GM12878 (cell line): ENCODE measurements around the gene PIF1. TPM values are rescaled to one million over a fixed set of nuclear protein-coding genes. Genes with fewer than 3 reads are reported as not detected.

ENCODE experiments used
- ATAC-seq: fragments of 200-7000 bp; cut with Tn5 transposase; 3 replicates; pipeline ENCODE4 v1.9.1; 2020; ENCODE audit warnings: mild to moderate bottlenecking, moderate library complexity
- BruUV-seq: library from RNA; stranded (reverse); fragments of 400-500 nt; replicated peaks from 2 replicates; lab custom pipeline; 2021; lab: Mats Ljungman, UMichigan
- CTCF ChIA-PET: fragments of 300-600 bp; sonication (Branson Sonifier 250); formaldehyde crosslinking; extraction: SDS; loops from one replicate; lab custom pipeline; 2021; ENCODE audit warnings: inconsistent platforms; lab: Yijun Ruan, JAX
- POLR2A ChIA-PET: fragments of 350-600 bp; formaldehyde crosslinking; extraction: SDS; loops from one replicate; lab custom pipeline; 2021; ENCODE audit warnings: inconsistent platforms; lab: Charles Lee
- RAD21 ChIA-PET: fragments of 300-600 bp; sonication (Branson Sonifier 250); formaldehyde crosslinking; loops from one replicate; lab custom pipeline; 2023; ENCODE audit warnings: antibody characterized with exemption; ENCODE audit not compliant: unreplicated experiment; lab: Charles Lee
- SMC1A ChIA-PET: fragments of 300-600 bp; sonication (Branson Sonifier 250); formaldehyde crosslinking; loops from one replicate; lab custom pipeline; 2023; ENCODE audit not compliant: unreplicated experiment, uncharacterized antibody; lab: Charles Lee
- DNase-seq: peaks from one replicate; pipeline ENCODE4 v3.0.0-alpha.2; 2011; ENCODE audit warnings: low read depth, low spot score
- FAIRE-seq: peaks from 3 replicates; lab custom pipeline; 2011; peaks lifted over from hg19 to GRCh38; lab: Jason Lieb, UNC
- H2AFZ ChIP-seq: 2 replicates; pipeline ENCODE4 v1.6.0; 2011; ENCODE audit warnings: low read depth, low read length, control low read depth; ENCODE audit not compliant: control insufficient read depth
- H3K27ac ChIP-seq: 2 replicates; pipeline ENCODE4 v1.5.1; 2011; ENCODE audit warnings: control low read depth; ENCODE audit not compliant: control insufficient read depth, insufficient read depth
- H3K27me3 ChIP-seq, 2 experiments: replicated peaks in 1 of 2; 2 replicates each; pipeline versions ENCODE4 v1.6.0 to v1.6.1; 2011; ENCODE audit warnings: low read length in 1 of 2; ENCODE audit not compliant: control insufficient read depth in 2 of 2, insufficient read depth in 2 of 2
- H3K36me3 ChIP-seq, 2 experiments: 2 replicates each; pipeline ENCODE4 v1.5.1; 2011; ENCODE audit warnings: low read length in 1 of 2; ENCODE audit not compliant: control insufficient read depth in 2 of 2, insufficient read depth in 2 of 2
- H3K4me1 ChIP-seq: 2 replicates; pipeline ENCODE4 v1.6.1; 2011; ENCODE audit warnings: mild to moderate bottlenecking, low read length, moderate library complexity, mixed read lengths; ENCODE audit not compliant: control insufficient read depth, insufficient read depth
- H3K4me2 ChIP-seq: 2 replicates; pipeline ENCODE4 v1.6.0; 2011; ENCODE audit warnings: control low read depth; ENCODE audit not compliant: control insufficient read depth, insufficient read depth
- H3K4me3 ChIP-seq: fragments of 200-600 bp; sonication (generic); 2 replicates; pipeline ENCODE4 v1.5.1; 2016
- H3K79me2 ChIP-seq: 2 replicates; pipeline ENCODE4 v1.6.0; 2011; ENCODE audit warnings: low read length; ENCODE audit not compliant: control insufficient read depth, insufficient read depth
- H3K9ac ChIP-seq: 2 replicates; pipeline ENCODE4 v1.8.0; 2011; ENCODE audit warnings: low read length, control low read depth, mixed read lengths; ENCODE audit not compliant: control insufficient read depth, insufficient read depth
- H3K9me3 ChIP-seq: replicated peaks from 3 replicates; pipeline ENCODE4 v1.5.1; 2011; ENCODE audit warnings: mild to moderate bottlenecking, low read length; ENCODE audit not compliant: control insufficient read depth, insufficient read depth
- H4K20me1 ChIP-seq: 2 replicates; pipeline ENCODE4 v1.6.0; 2011; ENCODE audit not compliant: control insufficient read depth, insufficient read depth
- BCL11A ChIP-seq: IDR thresholded peaks from 2 replicates; pipeline ENCODE4 v1.6.1; 2011; ENCODE audit warnings: low read depth, low read length
- CTCF ChIP-seq, 3 experiments: IDR thresholded peaks in 2 of 3; conservative IDR thresholded peaks in 1 of 3; 2 replicates each; pipeline ENCODE4 v1.5.1; 2011; ENCODE audit warnings: low read depth in 3 of 3, low read length in 3 of 3, mild to moderate bottlenecking in 3 of 3, control low read depth in 2 of 3, moderate library complexity in 2 of 3, inconsistent platforms in 1 of 3, mixed read lengths in 1 of 3; ENCODE audit not compliant: control insufficient read depth in 2 of 3, insufficient read depth in 1 of 3; ENCODE audit errors: extremely low read depth in 1 of 3
- CUX1 ChIP-seq: IDR thresholded peaks from 2 replicates; pipeline ENCODE4 v1.6.1; 2012; ENCODE audit warnings: improper control_type of control experiment, low read depth, low read length; ENCODE audit not compliant: insufficient replicate concordance
- EP300 ChIP-seq, 2 experiments: fragments of 150-350 bp in 1 of 2; IDR thresholded peaks; 2 replicates each; pipeline ENCODE4 v1.6.1; 2011 to 2012; ENCODE audit warnings: low read depth in 2 of 2, low read length in 2 of 2, borderline replicate concordance in 1 of 2, improper control_type of control experiment in 1 of 2, inconsistent platforms in 1 of 2; ENCODE audit not compliant: control insufficient read depth in 1 of 2
- MTA2 ChIP-seq: fragments of 450-650 bp; IDR thresholded peaks from 2 replicates; pipeline ENCODE4 v1.6.1; 2016; ENCODE audit warnings: low read depth, mild to moderate bottlenecking, moderate library complexity
- SMC3 ChIP-seq: IDR thresholded peaks from 2 replicates; pipeline ENCODE4 v1.6.1; 2011; ENCODE audit warnings: low read length, improper control_type of control experiment, borderline replicate concordance
- TCF3 ChIP-seq: IDR thresholded peaks from 2 replicates; pipeline ENCODE4 v1.6.1; 2012; ENCODE audit warnings: low read depth, mild to moderate bottlenecking, low read length, borderline replicate concordance; ENCODE audit not compliant: insufficient read depth
- ZNF24 ChIP-seq: fragments of 450-650 bp; IDR thresholded peaks from 2 replicates; pipeline ENCODE4 v1.6.1; 2017; ENCODE audit warnings: antibody characterized with exemption, mild to moderate bottlenecking
- ZNF274 ChIP-seq: IDR thresholded peaks from one replicate; pipeline ENCODE4 v1.8.0; 2011; ENCODE audit not compliant: insufficient read length, insufficient read depth
- WGBS: methylation state at CpG from one replicate; pipeline ENCODE4 v1.1.6; 2016; ENCODE audit warnings: low lambda C conversion rate; ENCODE audit not compliant: insufficient replicate concordance, insufficient coverage; ENCODE audit errors: missing lambda C conversion rate; 5-methylcytosine and 5-hydroxymethylcytosine counted together
- in situ Hi-C: fragments of 300-500 bp; cut with MboI; formaldehyde crosslinking; loops from 9 replicates; pipeline ENCODE4 v1.14.3; 2018; ENCODE audit warnings: mixed read lengths
- intact Hi-C: fragments of 100-400 bp; cut with micrococcal nuclease; formaldehyde crosslinking; loops from one replicate; pipeline ENCODE4 v1.14.2; 2022; ENCODE audit not compliant: unreplicated experiment
- polyA plus RNA-seq, 11 experiments: library from polyadenylated mRNA; depleted of rRNA in 4 of 11; unstranded in 6 of 11; stranded (reverse) in 5 of 11; fragments of >200 nt; fragmentation: Nextera tagmentation in 4 of 11; fragmentation: Illumina TruSeq in 1 of 11; extraction: Ambion mirVana in 4 of 11; extraction: Trizol in 1 of 11; gene quantifications; 1 replicate in 1 of 11; 2 replicates in 10 of 11; pipeline versions ENCODE4 v1.2.1 to v1.2.3, GENCODE V29; 2011 to 2016; ENCODE audit warnings: inconsistent platforms in 2 of 11, missing spikeins in 2 of 11, low read depth in 1 of 11
- total RNA-seq, 4 experiments: library from RNA; depleted of rRNA in 3 of 4; stranded (reverse); fragments of >200 nt in 3 of 4; fragmentation: Illumina TruSeq in 1 of 4; extraction: Trizol in 1 of 4; gene quantifications; 2 replicates each; pipeline versions ENCODE4 v1.2.1 to v1.2.3, GENCODE V29; 2013 to 2021

Gene PIF1
- total and polyA plus RNA-seq, 10 of the 15 experiments (the other 5 are each of a cell fraction or from before 2014, with no cell fraction given): 3.7 to 68.9 (median 31.1) TPM

GRCh38 chr15:64767203-64767602 lies 58.2 kb downstream of the PIF1 start:
- no peak overlapping the region for H3K4me2 ChIP-seq
- no peak for FAIRE-seq
- TF ChIP-seq ZNF24 (no peak), SMC3 (peak; percentile 14; the same call in 1 of the 2 replicates), TCF3 (no peak), CTCF (IDR thresholded peaks at IDR 0.05 in 2 of 3, conservative IDR thresholded peaks at IDR 0.05 in 1 of 3; ENCODE audit: control insufficient read depth in 2 of 3, extremely low read depth in 1 of 3, insufficient read depth in 1 of 3, low read depth in 3 of 3, low read length in 3 of 3) (peak in 2 of 3 experiments; percentile 12 to 27; a peak in 2 of 6 replicates)
- H3K4me3 ChIP-seq: no peak overlapping the region
- peak; percentile 73 for ATAC-seq
- ChIA-PET POLR2A (interaction anchor here (0.9 kb wide), 1 partner anchor 127 kb away, joined by 3 read pairs; no protein-coding TSS in a partner anchor), CTCF (interaction anchor here (1.1 to 3.7 kb wide), 3 partner anchors 12 to 43 kb away, joined by 3 to 23 read pairs (median 3); no protein-coding TSS in a partner anchor), SMC1A (no interaction called here), RAD21 (interaction anchor here (0.6 to 1.0 kb wide), 2 partner anchors 34 to 43 kb away, joined by 3 to 6 read pairs; no protein-coding TSS in a partner anchor)
- no peaks in the 10 kb centered on the region for H3K79me2 ChIP-seq
- no peaks in the 10 kb centered on the region for H4K20me1 ChIP-seq
- no peaks in the 10 kb centered on the region for H3K36me3 ChIP-seq
- WGBS: 47% methylated on average over 7 of the region's 7 CpGs
- H3K9ac ChIP-seq: no peak overlapping the region
- H3K27me3 ChIP-seq: no peaks in the 10 kb centered on the region
- H3K4me1 ChIP-seq: no peaks in the 10 kb centered on the region
- BruUV-seq: no TSS peak
- H3K9me3 ChIP-seq: no peaks in the 10 kb centered on the region
- H2AFZ ChIP-seq: no peak overlapping the region
- H3K27ac ChIP-seq: no peak overlapping the region
- no peak for DNase-seq
- in situ Hi-C loops: no loop called here
- intact Hi-C loops: no loop called here

GRCh38 chr15:64766058-64766457 lies 59.4 kb downstream of the PIF1 start:
- Histone ChIP-seq H3K4me1 (no peaks in the 10 kb centered on the region), H3K36me3 (no peaks in the 10 kb centered on the region), H3K4me2 (no peak overlapping the region), H3K27ac (no peak overlapping the region), H4K20me1 (no peaks in the 10 kb centered on the region), H3K79me2 (no peaks in the 10 kb centered on the region), H3K27me3 (no peaks in the 10 kb centered on the region), H3K4me3 (no peak overlapping the region), H2AFZ (no peak overlapping the region), H3K9ac (no peak overlapping the region), H3K9me3 (no peaks in the 10 kb centered on the region)
- in situ Hi-C loops: no loop called here
- ChIA-PET CTCF (interaction anchor here (3.7 kb wide), 1 partner anchor 44 kb away, joined by 23 read pairs; no protein-coding TSS in a partner anchor), SMC1A (no interaction called here), POLR2A (no interaction called here), RAD21 (interaction anchor here (1.0 kb wide), 1 partner anchor 44 kb away, joined by 4 read pairs; no protein-coding TSS in a partner anchor)
- FAIRE-seq: no peak
- WGBS: 89% methylated on average over 8 of the region's 8 CpGs
- no peak for ATAC-seq
- no TSS peak for BruUV-seq
- no peak for DNase-seq
- intact Hi-C loops: no loop called here
- TF ChIP-seq ZNF274: no peak
- no peak for TF ChIP-seq CUX1
- no peak for TF ChIP-seq EP300 (IDR thresholded peaks at IDR 0.05; ENCODE audit: borderline replicate concordance in 1 of 2, control insufficient read depth in 1 of 2, low read depth in 2 of 2, low read length in 2 of 2)
- TF ChIP-seq BCL11A: no peak
- no peak for TF ChIP-seq MTA2
